Endodermal cell (in vitro differentiated cells): ENCODE measurements around the gene SLC40A1. TPM values are rescaled to one million over a fixed set of nuclear protein-coding genes. Genes with fewer than 3 reads are reported as not detected.

Experiments
- DNase-seq: peaks from one replicate; pipeline ENCODE4 v3.0.0-alpha.2; 2017
- H3K27ac ChIP-seq: 2 replicates; pipeline ENCODE4 v1.5.1; 2013; ENCODE audit warnings: mild to moderate bottlenecking, low read depth, low read length, moderate library complexity
- H3K27me3 ChIP-seq: 2 replicates; pipeline ENCODE4 v1.6.1; 2013; ENCODE audit warnings: mild to moderate bottlenecking, low read length, moderate library complexity; ENCODE audit not compliant: insufficient read depth, control insufficient read depth, poor library complexity, severe bottlenecking
- H3K36me3 ChIP-seq: 2 replicates; pipeline ENCODE4 v1.7.0; 2013; ENCODE audit warnings: mild to moderate bottlenecking, low read length, moderate library complexity; ENCODE audit not compliant: control insufficient read depth, insufficient read depth
- H3K4me1 ChIP-seq: one replicate; pipeline ENCODE4 v1.7.0; 2013; ENCODE audit warnings: low read length; ENCODE audit not compliant: control insufficient read depth, insufficient read depth
- H3K4me3 ChIP-seq: 2 replicates; pipeline ENCODE4 v1.5.1; 2013; ENCODE audit warnings: mild to moderate bottlenecking, low read length, moderate library complexity
- H3K9ac ChIP-seq: 2 replicates; pipeline ENCODE4 v1.6.1; 2013; ENCODE audit warnings: mild to moderate bottlenecking, low read length, moderate library complexity; ENCODE audit not compliant: poor library complexity, severe bottlenecking; ENCODE audit errors: extremely low read depth
- H3K9me3 ChIP-seq: 2 replicates; pipeline ENCODE4 v1.6.1; 2013; ENCODE audit warnings: mild to moderate bottlenecking, low read length, moderate library complexity; ENCODE audit not compliant: control insufficient read depth
- H3K27ac Mint-ChIP-seq: 2 replicates; pipeline ENCODE4 v1.8.0; 2020; ENCODE audit warnings: mixed read lengths
- H3K27me3 Mint-ChIP-seq: 2 replicates; pipeline ENCODE4 v1.8.0; 2021; ENCODE audit warnings: mild to moderate bottlenecking, mixed read lengths; ENCODE audit not compliant: insufficient read depth
- H3K36me3 Mint-ChIP-seq: 2 replicates; pipeline ENCODE4 v1.8.0; 2020; ENCODE audit warnings: low read depth, mixed read lengths
- H3K4me1 Mint-ChIP-seq: 2 replicates; pipeline ENCODE4 v1.8.0; 2020; ENCODE audit warnings: mixed read lengths
- H3K4me3 Mint-ChIP-seq: 2 replicates; pipeline ENCODE4 v1.8.0; 2020; ENCODE audit warnings: mild to moderate bottlenecking, moderate library complexity, mixed read lengths
- H3K9me3 Mint-ChIP-seq: 2 replicates; pipeline ENCODE4 v1.8.0; 2020; ENCODE audit warnings: mild to moderate bottlenecking, mixed read lengths
- WGBS, 2 experiments: methylation state at CpG; one replicate each; pipeline versions ENCODE4 v1.1.5 to v1.1.7; 2013; ENCODE audit warnings: missing lambda C conversion rate in 2 of 2, mixed read lengths in 1 of 2; ENCODE audit not compliant: insufficient coverage in 1 of 2, insufficient read length in 1 of 2; 5-methylcytosine and 5-hydroxymethylcytosine counted together
- total RNA-seq, 2 donors: library from RNA; stranded (reverse); fragmentation: NEBNext Ultra II Directional in 1 of 2; extraction: Animal tissue kit (Norgen Biotek cat#: 25700) in 1 of 2; gene quantifications; 2 replicates in 1 of 2; 3 replicates in 1 of 2; pipeline ENCODE4 v1.2.1, GENCODE V29; 2021
- TF ChIP-seq, protein P1 (sequence below): fragments of 200-600 bp; sonication (generic); conservative IDR thresholded peaks from 2 replicates; pipeline ENCODE4 v1.5.0; 2021; ENCODE audit warnings: antibody characterized with exemption, mild to moderate bottlenecking

The SLC40A1 gene
- total RNA-seq, 2 donors from 2014 or later = 74.1 to 96.8 TPM

DNA sequence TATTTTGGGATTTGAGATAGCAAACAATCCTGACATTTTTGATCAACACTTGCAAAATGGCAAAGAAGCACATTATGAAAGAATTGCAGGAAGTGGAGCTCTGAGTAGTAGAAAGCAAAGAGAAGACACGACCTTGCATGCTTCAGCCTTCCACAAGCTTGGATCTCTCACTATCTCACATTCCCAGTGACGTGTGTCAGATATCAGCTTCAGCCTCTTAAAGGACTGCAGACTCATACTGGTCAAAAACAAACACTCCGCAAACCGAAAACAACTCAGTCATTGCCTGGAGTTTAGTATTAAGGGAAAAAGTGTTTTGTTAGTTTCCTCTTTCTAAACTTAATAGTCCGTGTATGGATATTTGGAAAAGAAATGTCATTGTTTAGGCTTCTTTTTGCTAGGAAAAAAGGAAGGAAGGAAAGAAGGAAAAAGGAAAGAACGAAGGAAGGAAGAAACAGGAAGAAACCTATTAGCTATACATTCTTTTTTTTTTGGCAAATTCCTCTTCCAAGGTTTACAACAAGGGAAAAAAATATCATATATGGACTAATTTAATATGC lies 32.6 kb upstream of the SLC40A1 start:
- peak overlapping the region; percentile 7 for H3K4me3 ChIP-seq

DNA sequence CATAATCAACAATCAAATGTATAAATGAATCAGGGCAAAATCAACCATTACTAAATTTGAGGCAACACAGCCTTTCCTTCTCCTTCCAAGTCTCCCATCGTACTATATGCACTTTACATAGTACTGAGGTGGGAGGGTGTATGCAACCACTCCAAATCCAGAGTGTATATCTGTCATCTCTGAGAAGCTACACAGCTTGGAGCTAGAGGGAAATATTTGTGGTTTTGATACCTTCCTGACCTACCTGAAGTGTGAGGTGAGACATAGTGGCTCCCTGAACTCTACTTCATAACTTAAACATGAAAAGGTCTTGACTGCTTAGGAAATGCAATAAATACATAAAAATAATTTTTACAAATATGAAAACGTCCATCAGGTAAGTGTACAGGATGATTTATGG lies 30.1 kb upstream of the SLC40A1 start:
- H3K4me3 ChIP-seq = no peak overlapping the region
- DNase-seq = no peak
- no peaks in the 10 kb centered on the region for H3K36me3 Mint-ChIP-seq
- H3K4me1 ChIP-seq = peaks cover 10% of the 10 kb centered on the region
- no peak overlapping the region for H3K4me3 Mint-ChIP-seq
- TF ChIP-seq, protein P1, sequence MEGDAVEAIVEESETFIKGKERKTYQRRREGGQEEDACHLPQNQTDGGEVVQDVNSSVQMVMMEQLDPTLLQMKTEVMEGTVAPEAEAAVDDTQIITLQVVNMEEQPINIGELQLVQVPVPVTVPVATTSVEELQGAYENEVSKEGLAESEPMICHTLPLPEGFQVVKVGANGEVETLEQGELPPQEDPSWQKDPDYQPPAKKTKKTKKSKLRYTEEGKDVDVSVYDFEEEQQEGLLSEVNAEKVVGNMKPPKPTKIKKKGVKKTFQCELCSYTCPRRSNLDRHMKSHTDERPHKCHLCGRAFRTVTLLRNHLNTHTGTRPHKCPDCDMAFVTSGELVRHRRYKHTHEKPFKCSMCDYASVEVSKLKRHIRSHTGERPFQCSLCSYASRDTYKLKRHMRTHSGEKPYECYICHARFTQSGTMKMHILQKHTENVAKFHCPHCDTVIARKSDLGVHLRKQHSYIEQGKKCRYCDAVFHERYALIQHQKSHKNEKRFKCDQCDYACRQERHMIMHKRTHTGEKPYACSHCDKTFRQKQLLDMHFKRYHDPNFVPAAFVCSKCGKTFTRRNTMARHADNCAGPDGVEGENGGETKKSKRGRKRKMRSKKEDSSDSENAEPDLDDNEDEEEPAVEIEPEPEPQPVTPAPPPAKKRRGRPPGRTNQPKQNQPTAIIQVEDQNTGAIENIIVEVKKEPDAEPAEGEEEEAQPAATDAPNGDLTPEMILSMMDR = no peak
- no peak overlapping the region for H3K27ac ChIP-seq
- no peaks in the 10 kb centered on the region for H3K27me3 ChIP-seq
- peaks cover 34% of the 10 kb centered on the region for H3K4me1 Mint-ChIP-seq
- no peak overlapping the region for H3K27ac Mint-ChIP-seq
- WGBS, 2 experiments = 96% methylated on average over 2 of the region's 2 CpGs; no CpG with 5 or more reads in 1 of the 2 experiments
- no peaks in the 10 kb centered on the region for H3K9me3 ChIP-seq
- H3K9ac ChIP-seq = no peak overlapping the region
- no peaks in the 10 kb centered on the region for H3K27me3 Mint-ChIP-seq
- H3K36me3 ChIP-seq = no peaks in the 10 kb centered on the region
- H3K9me3 Mint-ChIP-seq = no peaks in the 10 kb centered on the region

More for the DNA sequence above, 32.6 kb upstream of the SLC40A1 start:
- DNase-seq = peak; percentile 63
- no peaks in the 10 kb centered on the region for H3K27me3 Mint-ChIP-seq
- H3K9me3 Mint-ChIP-seq = no peaks in the 10 kb centered on the region
- Histone ChIP-seq H3K9ac (peak overlapping the region; percentile 47), H3K4me1 (peaks cover 10% of the 10 kb centered on the region), H3K27me3 (no peaks in the 10 kb centered on the region), H3K36me3 (no peaks in the 10 kb centered on the region), H3K9me3 (no peaks in the 10 kb centered on the region), H3K27ac (no peak overlapping the region)
- peaks cover 32% of the 10 kb centered on the region for H3K4me1 Mint-ChIP-seq
- H3K4me3 Mint-ChIP-seq = no peak overlapping the region
- peak overlapping the region; percentile 94 for H3K27ac Mint-ChIP-seq
- TF ChIP-seq, protein P1 = no peak
- 54 to 68% methylated on average over 3 to 6 of the region's 6 CpGs for WGBS, 2 experiments
- H3K36me3 Mint-ChIP-seq = no peaks in the 10 kb centered on the region

DNA sequence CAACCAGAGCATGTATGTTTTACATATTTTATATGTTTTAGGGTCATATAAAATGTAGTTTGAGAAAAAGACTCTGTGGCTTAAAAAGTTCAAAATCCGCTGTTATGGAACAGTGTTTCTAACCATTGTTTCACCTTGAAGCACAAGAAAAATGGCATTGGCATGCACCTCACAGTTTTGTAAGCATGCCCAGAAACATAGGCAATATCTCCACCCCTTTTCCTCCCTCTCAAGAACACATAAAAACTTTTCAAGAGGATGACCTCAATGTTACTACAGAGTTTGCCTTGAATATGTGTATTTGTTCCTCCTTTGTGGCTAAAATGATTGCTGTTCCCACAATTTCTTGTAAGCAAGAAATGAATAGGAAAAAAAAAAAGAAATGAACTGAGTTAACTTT lies 29.3 kb upstream of the SLC40A1 start:
- no peak overlapping the region for H3K4me3 Mint-ChIP-seq
- Histone ChIP-seq H3K9ac (no peak overlapping the region), H3K9me3 (no peaks in the 10 kb centered on the region), H3K4me3 (no peak overlapping the region), H3K4me1 (peaks cover 10% of the 10 kb centered on the region), H3K27ac (no peak overlapping the region), H3K27me3 (no peaks in the 10 kb centered on the region), H3K36me3 (no peaks in the 10 kb centered on the region)
- DNase-seq = no peak
- no peaks in the 10 kb centered on the region for H3K27me3 Mint-ChIP-seq
- H3K9me3 Mint-ChIP-seq = no peaks in the 10 kb centered on the region
- no peaks in the 10 kb centered on the region for H3K36me3 Mint-ChIP-seq
- H3K27ac Mint-ChIP-seq = no peak overlapping the region
- TF ChIP-seq, protein P1 = no peak
- 92 to 95% methylated on average over 1 of the region's 1 CpG for WGBS, 2 experiments
- peaks cover 34% of the 10 kb centered on the region for H3K4me1 Mint-ChIP-seq
